Endometrium (tissue), 2 donors: ENCODE data around the gene TTN.
"Not testable (repeated sequence)": the region's sequence is repeated elsewhere in the genome, so short reads cannot be mapped to it uniquely, and the experiment has no call there.

Source experiments
- FAIRE-seq: peaks from 2 replicates; lab custom pipeline; 2012; peaks lifted over from hg19 to GRCh38; lab: Jason Lieb, UNC
- donor health status: control.
- donor health status: control.

The TTN gene

GRCh38 chr2:178733975-178734374 lies 73.2 kb downstream of the TTN start:
- no peak for FAIRE-seq

GRCh38 chr2:178732913-178733312 lies 74.3 kb downstream of the TTN start:
- no peak for FAIRE-seq

- FAIRE-seq = no peak
Observed at GRCh38 chr2:178731300-178731699, 75.9 kb downstream of the TTN start.

GRCh38 chr2:178730049-178730448 lies 77.2 kb downstream of the TTN start:
- FAIRE-seq = no peak

GRCh38 chr2:178723786-178724346 lies 83.4 kb downstream of the TTN start:
- FAIRE-seq = no peak

GRCh38 chr2:178722296-178722695 lies 84.9 kb downstream of the TTN start:
- FAIRE-seq = no peak

- no peak for FAIRE-seq
Observed at GRCh38 chr2:178718988-178719387, 88.2 kb downstream of the TTN start.

GRCh38 chr2:178718283-178718682 lies 88.9 kb downstream of the TTN start:
- no peak for FAIRE-seq

GRCh38 chr2:178716394-178716793 lies 90.8 kb downstream of the TTN start:
- no peak for FAIRE-seq

- FAIRE-seq = no peak
Observed at GRCh38 chr2:178715366-178715765, 91.9 kb downstream of the TTN start.

- no peak for FAIRE-seq
Observed at GRCh38 chr2:178707476-178707875, 99.7 kb downstream of the TTN start.

GRCh38 chr2:178704876-178705275 lies 102.3 kb downstream of the TTN start:
- FAIRE-seq = no peak

GRCh38 chr2:178702361-178702760 lies 104.9 kb downstream of the TTN start:
- FAIRE-seq = no peak

- no peak for FAIRE-seq
Observed at GRCh38 chr2:178700922-178701342, 106.3 kb downstream of the TTN start.

- no peak for FAIRE-seq
Observed at GRCh38 chr2:178700136-178700535, 107.1 kb downstream of the TTN start.

- no peak for FAIRE-seq
Observed at GRCh38 chr2:178692845-178693244, 114.4 kb downstream of the TTN start.

- no peak for FAIRE-seq
Observed at GRCh38 chr2:178689808-178690207, 117.4 kb downstream of the TTN start.

GRCh38 chr2:178683877-178684276 lies 123.3 kb downstream of the TTN start:
- FAIRE-seq = no peak

GRCh38 chr2:178681081-178681480 lies 126.1 kb downstream of the TTN start:
- no peak for FAIRE-seq

- no peak for FAIRE-seq
Observed at GRCh38 chr2:178679891-178680290, 127.3 kb downstream of the TTN start.

GRCh38 chr2:178677599-178677998 lies 129.6 kb downstream of the TTN start:
- FAIRE-seq = no peak

- no peak for FAIRE-seq
Observed at GRCh38 chr2:178676046-178676445, 131.2 kb downstream of the TTN start.

GRCh38 chr2:178674122-178674521 lies 133.1 kb downstream of the TTN start:
- no peak for FAIRE-seq

- no peak for FAIRE-seq
Observed at GRCh38 chr2:178666458-178666857, 140.8 kb downstream of the TTN start.

- not testable (repeated sequence) for FAIRE-seq
Observed at GRCh38 chr2:178658480-178658879, 148.7 kb downstream of the TTN start.
